GM18861 (cell line): Measurements from ENCODE around the gene DUSP5.
"Not testable (repeated sequence)": the region's sequence is repeated elsewhere in the genome, so short reads cannot be mapped to it uniquely, and the experiment has no call there.

Experiments
- ATAC-seq: cut with Tn5 transposase; IDR thresholded peaks from one replicate; pipeline ENCODE4 v1.9.1; 2021; ENCODE audit not compliant: unreplicated experiment

The DUSP5 gene

GRCh38 chr10:110497438-110498086, at the start of gene DUSP5:
Gene DUSP5 (plus strand): TSS chr10:110497907. CDS start chr10:110498122, 215 bp downstream.
- ATAC-seq = peak; percentile 42

GRCh38 chr10:110448682-110449418, 48.9 kb upstream of the DUSP5 start:
- ATAC-seq = no peak

GRCh38 chr10:110455446-110455845, 42.3 kb upstream of the DUSP5 start:
- no peak for ATAC-seq

- ATAC-seq = no peak
Observed at GRCh38 chr10:110456046-110456445, 41.7 kb upstream of the DUSP5 start.

- ATAC-seq = no peak
Observed at GRCh38 chr10:110456523-110457091, 41.1 kb upstream of the DUSP5 start.

GRCh38 chr10:110457851-110458250, 39.9 kb upstream of the DUSP5 start:
- ATAC-seq = no peak

- ATAC-seq = no peak
Observed at GRCh38 chr10:110458266-110458920, 39.3 kb upstream of the DUSP5 start.

- ATAC-seq = no peak
Observed at GRCh38 chr10:110459600-110459999, 38.1 kb upstream of the DUSP5 start.

GRCh38 chr10:110460111-110460809, 37.4 kb upstream of the DUSP5 start:
- ATAC-seq = no peak

- no peak for ATAC-seq
Observed at GRCh38 chr10:110461088-110461487, 36.6 kb upstream of the DUSP5 start.

- no peak for ATAC-seq
Observed at GRCh38 chr10:110461530-110461929, 36.2 kb upstream of the DUSP5 start.

- ATAC-seq = no peak
Observed at GRCh38 chr10:110462166-110463095, 35.3 kb upstream of the DUSP5 start.

- not testable (repeated sequence) for ATAC-seq
Observed at GRCh38 chr10:110468258-110468657, 29.4 kb upstream of the DUSP5 start.

GRCh38 chr10:110470541-110470940, 27.2 kb upstream of the DUSP5 start:
- ATAC-seq = not testable (repeated sequence)

- ATAC-seq = no peak
Observed at GRCh38 chr10:110471566-110472139, 26.1 kb upstream of the DUSP5 start.

- ATAC-seq = no peak
Observed at GRCh38 chr10:110474017-110474416, 23.7 kb upstream of the DUSP5 start.

GRCh38 chr10:110474826-110475225, 22.9 kb upstream of the DUSP5 start:
- no peak for ATAC-seq

GRCh38 chr10:110475722-110476515, 21.8 kb upstream of the DUSP5 start:
- no peak for ATAC-seq

GRCh38 chr10:110479710-110480109, 18.0 kb upstream of the DUSP5 start:
- no peak for ATAC-seq
